Endothelial cell (in vitro differentiated cells): ENCODE measurements around the gene BCL7A. TPM values are rescaled to one million over a fixed set of nuclear protein-coding genes. Genes with fewer than 3 reads are reported as not detected.
A peak's percentile ranks its signal among the peaks of the same experiment; 100 is the strongest.

Experiments used
- DNase-seq: peaks from one replicate; pipeline ENCODE4 v3.0.0; 2021; ENCODE audit warnings: low spot score
- H3K27ac Mint-ChIP-seq: one replicate; pipeline ENCODE4 v1.8.0; 2021; ENCODE audit warnings: mixed read lengths, inconsistent platforms; ENCODE audit not compliant: unreplicated experiment
- H3K27me3 Mint-ChIP-seq: one replicate; pipeline ENCODE4 v1.8.0; 2021; ENCODE audit warnings: mild to moderate bottlenecking, moderate library complexity, mixed read lengths, inconsistent platforms; ENCODE audit not compliant: unreplicated experiment
- H3K36me3 Mint-ChIP-seq: one replicate; pipeline ENCODE4 v1.8.0; 2021; ENCODE audit warnings: mild to moderate bottlenecking, low read depth, mixed read lengths, inconsistent platforms; ENCODE audit not compliant: unreplicated experiment
- H3K4me1 Mint-ChIP-seq: one replicate; pipeline ENCODE4 v1.8.0; 2021; ENCODE audit warnings: mild to moderate bottlenecking, mixed read lengths, inconsistent platforms; ENCODE audit not compliant: unreplicated experiment
- H3K4me3 Mint-ChIP-seq: one replicate; pipeline ENCODE4 v1.8.0; 2021; ENCODE audit warnings: mild to moderate bottlenecking, mixed read lengths, inconsistent platforms; ENCODE audit not compliant: unreplicated experiment
- H3K9me3 Mint-ChIP-seq: one replicate; pipeline ENCODE4 v1.8.0; 2021; ENCODE audit warnings: mixed read lengths, inconsistent platforms; ENCODE audit not compliant: unreplicated experiment
- CTCF ChIP-seq: fragments of 200-600 bp; sonication (generic); IDR thresholded peaks from one replicate; pipeline ENCODE4 v1.5.0; 2021; ENCODE audit warnings: antibody characterized with exemption; ENCODE audit not compliant: unreplicated experiment
- total RNA-seq: library from RNA; stranded (reverse); fragmentation: NEBNext Ultra II Directional; extraction: Animal tissue kit (Norgen Biotek cat#: 25700); gene quantifications from one replicate; pipeline ENCODE4 v1.2.1, GENCODE V29; 2021; ENCODE audit not compliant: unreplicated experiment

The BCL7A gene
- total RNA-seq, 1 donor from 2014 or later, result 6.2 TPM

- Mint-ChIP-seq H3K27ac (no peak overlapping the region), H3K27me3 (peaks cover 3% of the 10 kb centered on the region), H3K9me3 (no peaks in the 10 kb centered on the region), H3K4me1 (peaks cover 28% of the 10 kb centered on the region), H3K36me3 (no peaks in the 10 kb centered on the region), H3K4me3 (no peak overlapping the region)
- no peak for DNase-seq
- no peak for TF ChIP-seq CTCF
Observed at GRCh38 chr12:122060081-122060501, 38.4 kb downstream of the BCL7A start.

- Mint-ChIP-seq H3K9me3 (no peaks in the 10 kb centered on the region), H3K27ac (no peak overlapping the region), H3K27me3 (peaks cover 3% of the 10 kb centered on the region), H3K4me1 (peaks cover 28% of the 10 kb centered on the region), H3K4me3 (no peak overlapping the region), H3K36me3 (no peaks in the 10 kb centered on the region)
- DNase-seq, result no peak
- TF ChIP-seq CTCF, result no peak
Observed at GRCh38 chr12:122061253-122061652, 39.6 kb downstream of the BCL7A start.

GRCh38 chr12:122062832-122063693 is 41.4 kb downstream of the BCL7A start:
- H3K9me3 Mint-ChIP-seq, result no peaks in the 10 kb centered on the region
- peak overlapping the region; percentile 33 for H3K4me3 Mint-ChIP-seq
- no peak for TF ChIP-seq CTCF
- H3K27me3 Mint-ChIP-seq, result peaks cover 3% of the 10 kb centered on the region
- H3K4me1 Mint-ChIP-seq, result peaks cover 28% of the 10 kb centered on the region
- H3K36me3 Mint-ChIP-seq, result no peaks in the 10 kb centered on the region
- peak overlapping the region; percentile 80 for H3K27ac Mint-ChIP-seq
- peak; percentile 22 for DNase-seq

GRCh38 chr12:122063694-122064024 is 42.0 kb downstream of the BCL7A start:
- Mint-ChIP-seq H3K9me3 (no peaks in the 10 kb centered on the region), H3K4me1 (peaks cover 28% of the 10 kb centered on the region), H3K4me3 (peak overlapping the region; percentile 33), H3K27me3 (peaks cover 3% of the 10 kb centered on the region), H3K36me3 (no peaks in the 10 kb centered on the region), H3K27ac (peak overlapping the region; percentile 80)
- TF ChIP-seq CTCF, result no peak
- no peak for DNase-seq

- peak overlapping the region; percentile 80 for H3K27ac Mint-ChIP-seq
- TF ChIP-seq CTCF, result no peak
- no peaks in the 10 kb centered on the region for H3K36me3 Mint-ChIP-seq
- H3K4me3 Mint-ChIP-seq, result no peak overlapping the region
- H3K9me3 Mint-ChIP-seq, result no peaks in the 10 kb centered on the region
- H3K4me1 Mint-ChIP-seq, result peaks cover 28% of the 10 kb centered on the region
- peak; percentile 69 for DNase-seq
- peaks cover 3% of the 10 kb centered on the region for H3K27me3 Mint-ChIP-seq
Observed at GRCh38 chr12:122064025-122064777, 42.5 kb downstream of the BCL7A start.
